Adrenal gland (tissue), 12 donors: Measurements from ENCODE around the gene SEMA6A. TPM values are rescaled to one million over a fixed set of nuclear protein-coding genes. Genes with fewer than 3 reads are reported as not detected.

Source experiments
- DNase-seq, 7 donors: peaks; one replicate each; pipeline ENCODE4 v3.0.0-alpha.2; 2019 to 2020
- H3K27ac ChIP-seq, 5 donors: fragments of 200-600 bp; sonication (generic) in 4 of 5; 1 replicate in 3 of 5; 2 replicates in 2 of 5; pipeline versions ENCODE4 v1.5.1 to v1.8.0; 2016 to 2020; ENCODE audit warnings: mild to moderate bottlenecking in 1 of 5
- H3K27me3 ChIP-seq: fragments of 200-600 bp; 2 replicates; pipeline ENCODE4 v1.8.0; 2021
- H3K36me3 ChIP-seq, 2 donors: fragments of 200-600 bp; replicated peaks in 1 of 2; 1 replicate in 1 of 2; 2 replicates in 1 of 2; pipeline versions ENCODE4 v1.5.1 to v1.8.0; 2018 to 2022
- H3K4me1 ChIP-seq, 2 donors: fragments of 200-600 bp; replicated peaks in 1 of 2; 1 replicate in 1 of 2; 2 replicates in 1 of 2; pipeline versions ENCODE4 v1.5.1 to v1.8.0; 2018 to 2021
- H3K4me3 ChIP-seq, 4 donors: fragments of 200-600 bp; sonication (generic) in 3 of 4; one replicate each; pipeline ENCODE4 v1.5.1; 2016 to 2018
- H3K9me3 ChIP-seq, 3 donors: fragments of 200-600 bp; sonication (generic) in 1 of 3; replicated peaks in 1 of 3; 1 replicate in 2 of 3; 2 replicates in 1 of 3; pipeline versions ENCODE4 v1.5.1 to v1.8.0; 2016 to 2021
- POLR2A ChIP-seq, 2 donors: fragments of 450-650 bp; IDR thresholded peaks; one replicate each; pipeline ENCODE4 v1.6.1; 2017; ENCODE audit warnings: antibody characterized with exemption in 2 of 2, mild to moderate bottlenecking in 2 of 2, moderate library complexity in 1 of 2
- WGBS, 4 donors: extraction: QIAGEN DNeasy Blood & Tissue Kit in 2 of 4; methylation state at CpG; one replicate each; pipeline versions ENCODE4 v1.1.5 to v1.1.7; 2013 to 2017; 5-methylcytosine and 5-hydroxymethylcytosine counted together
- intact Hi-C, 2 donors: fragments of 100-400 bp; cut with DNase I; formaldehyde crosslinking; loops; one replicate each; pipeline versions ENCODE4 v1.14.1 to v1.15.0; 2022 to 2023
- polyA plus RNA-seq, 3 donors: library from polyadenylated mRNA; stranded (reverse); fragments of 200-250 nt in 2 of 3; fragments of 350-450 nt in 1 of 3; fragmentation: Illumina TruSeq in 1 of 3; extraction: RNeasy Lipid Tissue Mini Kit (QIAGEN cat#74804) in 1 of 3; gene quantifications; one replicate each; pipeline ENCODE4 v1.2.3, GENCODE V29; 2013 to 2014
- total RNA-seq, 9 donors: library from RNA; depleted of rRNA in 4 of 9; stranded (reverse); fragments of >200 nt in 4 of 9; fragments of 120-200 nt in 1 of 9; fragmentation: NEBNext Ultra II Directional in 1 of 9; extraction: Animal tissue kit (Norgen Biotek cat#: 25700) in 1 of 9; gene quantifications; one replicate each; pipeline versions ENCODE4 v1.1.0 to v1.2.4, GENCODE V29; 2013 to 2023
- TF ChIP-seq, protein P1 (sequence below), 6 experiments: fragments of 450-650 bp in 4 of 6; fragments of 200-600 bp in 2 of 6; sonication (generic) in 1 of 6; IDR thresholded peaks; 1 replicate in 5 of 6; 2 replicates in 1 of 6; pipeline versions ENCODE4 v1.5.1 to v1.8.0; 2016 to 2021; ENCODE audit warnings: antibody characterized with exemption in 6 of 6, mild to moderate bottlenecking in 2 of 6, moderate library complexity in 1 of 6
- donor health status: healthy with polysubstance abuse.
- donor health status: Bipolar disorder and iron deficiency.
- donor health status: DM: yes; HTN: yes; CAD: no.
- donor health status: DM: no; HTN: no; CAD: no.
- donor health status: DM: no; HTN: no; CAD: no.
- donor health status: DM: yes; HTN: yes; CAD: no.

Gene SEMA6A
- total and polyA plus RNA-seq, 12 donors: 55.1 to 182 (median 124) TPM

DNA sequence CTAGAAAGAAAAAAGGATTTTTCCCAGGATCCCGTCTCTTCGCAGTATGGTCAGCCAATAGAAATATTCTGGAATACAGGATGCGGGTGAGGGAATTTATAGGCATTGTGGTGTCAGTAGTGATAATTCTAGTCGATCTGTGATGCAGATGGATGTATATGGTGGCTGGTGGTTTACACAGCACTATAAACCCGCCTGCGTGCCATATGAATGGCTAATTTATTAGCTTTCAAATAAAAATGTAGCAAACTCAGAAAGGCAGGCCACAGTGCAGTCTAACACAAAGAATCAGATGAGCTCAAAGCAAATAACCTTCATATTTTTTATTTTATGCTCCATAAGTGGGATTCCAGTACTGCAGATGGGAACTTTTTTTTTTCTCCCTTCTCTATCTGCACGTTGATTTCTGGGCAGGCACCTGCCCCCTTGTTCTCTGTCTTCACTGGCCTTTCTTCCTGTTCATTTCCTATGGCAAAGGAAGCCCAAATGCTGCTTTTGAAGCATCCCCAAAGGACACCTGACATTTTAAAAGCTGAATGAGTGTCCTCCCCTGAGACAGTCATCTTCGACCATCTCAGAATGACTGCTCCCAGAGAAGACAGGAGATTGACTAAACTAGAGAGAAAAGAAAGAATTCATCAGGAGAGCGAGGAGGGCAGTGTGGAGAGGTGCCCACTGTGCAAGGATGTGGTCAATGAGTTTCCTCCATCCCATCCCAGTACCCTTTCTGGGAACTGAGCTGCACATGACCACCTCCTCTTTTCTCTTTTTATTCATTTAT, 52.1 kb downstream of the SEMA6A start:
- TF ChIP-seq, protein P1, sequence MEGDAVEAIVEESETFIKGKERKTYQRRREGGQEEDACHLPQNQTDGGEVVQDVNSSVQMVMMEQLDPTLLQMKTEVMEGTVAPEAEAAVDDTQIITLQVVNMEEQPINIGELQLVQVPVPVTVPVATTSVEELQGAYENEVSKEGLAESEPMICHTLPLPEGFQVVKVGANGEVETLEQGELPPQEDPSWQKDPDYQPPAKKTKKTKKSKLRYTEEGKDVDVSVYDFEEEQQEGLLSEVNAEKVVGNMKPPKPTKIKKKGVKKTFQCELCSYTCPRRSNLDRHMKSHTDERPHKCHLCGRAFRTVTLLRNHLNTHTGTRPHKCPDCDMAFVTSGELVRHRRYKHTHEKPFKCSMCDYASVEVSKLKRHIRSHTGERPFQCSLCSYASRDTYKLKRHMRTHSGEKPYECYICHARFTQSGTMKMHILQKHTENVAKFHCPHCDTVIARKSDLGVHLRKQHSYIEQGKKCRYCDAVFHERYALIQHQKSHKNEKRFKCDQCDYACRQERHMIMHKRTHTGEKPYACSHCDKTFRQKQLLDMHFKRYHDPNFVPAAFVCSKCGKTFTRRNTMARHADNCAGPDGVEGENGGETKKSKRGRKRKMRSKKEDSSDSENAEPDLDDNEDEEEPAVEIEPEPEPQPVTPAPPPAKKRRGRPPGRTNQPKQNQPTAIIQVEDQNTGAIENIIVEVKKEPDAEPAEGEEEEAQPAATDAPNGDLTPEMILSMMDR (IDR thresholded peaks at IDR 0.05): no peak
- no peak for TF ChIP-seq POLR2A (IDR thresholded peaks at IDR 0.05)
- Histone ChIP-seq H3K9me3 (no peaks in the 10 kb centered on the region), H3K4me1 (peaks cover 47 to 89% of the 10 kb centered on the region in 2 donors), H3K27ac (no peak overlapping the region), H3K36me3 (no peaks in the 10 kb centered on the region), H3K27me3 (no peaks in the 10 kb centered on the region), H3K4me3 (no peak overlapping the region)
- no peak for DNase-seq
- intact Hi-C loops: no loop called here
- WGBS, 4 donors: 82 to 85% (median 84%) methylated on average over 9 of the region's 9 CpGs

DNA sequence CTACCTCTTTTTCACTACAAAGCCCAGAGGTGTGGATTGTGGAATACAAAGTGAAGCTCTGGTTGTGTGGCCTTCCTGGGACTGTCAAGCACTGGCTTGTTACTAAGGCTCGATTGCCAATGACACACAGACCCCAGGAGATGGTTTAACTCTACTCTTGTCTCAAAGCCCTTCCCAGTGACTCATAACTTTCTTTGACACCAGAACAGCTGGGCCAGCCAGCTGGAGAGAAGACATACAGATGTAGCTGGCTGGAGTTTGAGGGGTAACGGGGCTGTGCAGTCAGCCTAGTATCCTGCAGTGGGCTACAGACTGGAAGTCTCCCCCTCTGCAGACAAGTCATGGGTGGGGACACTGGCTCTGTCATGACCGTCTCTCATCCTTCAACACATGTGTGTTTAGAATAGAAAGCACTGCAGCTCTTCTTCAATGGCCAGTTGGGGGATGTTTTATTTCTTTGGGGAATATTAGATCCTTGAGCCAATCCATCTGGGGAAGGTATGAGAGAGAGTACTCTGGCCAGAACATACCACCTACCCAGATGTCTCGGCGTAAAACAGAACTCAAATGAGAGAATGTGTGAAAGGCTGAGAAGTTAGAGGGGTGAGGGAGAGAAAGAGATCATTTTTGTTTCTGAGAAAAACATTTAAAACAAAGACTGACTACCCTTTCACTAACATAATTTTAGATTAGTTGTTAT, 53.3 kb downstream of the SEMA6A start:
- Histone ChIP-seq H3K27me3 (no peaks in the 10 kb centered on the region), H3K36me3 (no peaks in the 10 kb centered on the region), H3K9me3 (no peaks in the 10 kb centered on the region), H3K4me3 (no peak overlapping the region), H3K27ac (peak overlapping the region in 2 of 5 donors; percentile 4 to 21), H3K4me1 (peaks cover 52 to 89% of the 10 kb centered on the region in 2 donors)
- TF ChIP-seq, protein P1 (IDR thresholded peaks at IDR 0.05): no peak
- no peak for TF ChIP-seq POLR2A (IDR thresholded peaks at IDR 0.05)
- DNase-seq: no peak
- WGBS, 4 donors: 66 to 75% (median 74%) methylated on average over 4 to 5 of the region's 5 CpGs
- intact Hi-C loops: no loop called here

DNA sequence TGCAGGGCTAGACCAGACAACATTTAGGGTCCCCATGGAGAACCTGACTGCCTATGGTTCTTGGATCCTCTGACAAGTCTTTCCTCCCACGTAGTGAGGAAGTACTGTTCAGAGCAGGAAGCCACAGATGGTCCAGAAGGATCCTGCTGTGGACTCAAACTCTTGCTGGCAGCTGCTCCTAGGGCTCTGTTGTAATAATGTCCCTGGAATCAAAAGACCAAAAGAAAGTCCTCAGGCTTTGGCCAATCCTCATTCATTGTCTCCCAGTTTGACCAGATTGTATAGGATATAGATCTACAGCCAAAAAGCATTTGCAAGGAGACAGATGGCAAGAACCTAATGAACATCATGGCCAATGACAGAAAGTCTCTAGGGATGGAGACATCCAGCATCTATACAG, 53.9 kb downstream of the SEMA6A start:
- WGBS, 4 donors: 50 to 70% (median 65%) methylated on average over 1 of the region's 1 CpG

DNA sequence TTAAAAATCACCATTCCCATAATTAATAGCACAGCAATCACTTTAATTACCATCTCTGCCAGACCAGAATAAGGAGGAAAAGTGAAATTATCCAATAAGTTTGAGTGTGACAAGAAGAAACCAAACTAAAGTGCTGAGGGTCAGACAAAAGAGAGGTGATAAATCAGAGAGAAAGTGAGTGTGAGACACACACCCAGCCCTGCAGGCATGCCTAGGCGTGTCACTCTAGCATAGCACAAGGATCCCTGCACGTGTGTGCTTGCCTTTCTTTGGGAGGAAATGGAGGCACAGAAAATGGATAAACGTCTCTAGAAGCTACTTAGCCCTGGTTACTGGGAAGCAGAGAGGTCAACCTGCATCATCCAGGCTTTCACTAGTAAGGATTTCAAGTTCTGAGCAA, 56.2 kb downstream of the SEMA6A start:
- no peak overlapping the region for H3K4me3 ChIP-seq
- no peaks in the 10 kb centered on the region for H3K36me3 ChIP-seq
- H3K27ac ChIP-seq: peak overlapping the region in 3 of 5 donors; percentile 19 to 66 (median 41)
- no peak for DNase-seq
- intact Hi-C loops: no loop called here
- TF ChIP-seq, protein P1 (IDR thresholded peaks at IDR 0.05): no peak
- no peak for TF ChIP-seq POLR2A (IDR thresholded peaks at IDR 0.05)
- 54 to 69% (median 62%) methylated on average over 3 of the region's 3 CpGs for WGBS, 4 donors
- peaks cover 45 to 82% of the 10 kb centered on the region in 2 donors for H3K4me1 ChIP-seq
- no peaks in the 10 kb centered on the region for H3K9me3 ChIP-seq
- no peaks in the 10 kb centered on the region for H3K27me3 ChIP-seq

More for the DNA sequence above, 53.9 kb downstream of the SEMA6A start:
- Histone ChIP-seq H3K4me3 (no peak overlapping the region), H3K27me3 (no peaks in the 10 kb centered on the region), H3K27ac (peak overlapping the region in 2 of 5 donors; percentile 4 to 21), H3K9me3 (no peaks in the 10 kb centered on the region), H3K4me1 (peaks cover 54 to 90% of the 10 kb centered on the region in 2 donors), H3K36me3 (no peaks in the 10 kb centered on the region)
- intact Hi-C loops: no loop called here
- TF ChIP-seq POLR2A (IDR thresholded peaks at IDR 0.05): no peak
- TF ChIP-seq, protein P1 (IDR thresholded peaks at IDR 0.05): no peak
- DNase-seq: no peak
